Parathyroid adenoma (tissue), 2 donors: ENCODE measurements around the gene RPP21.

Experiments used
- H2AFZ ChIP-seq: fragments of 300-600 bp; sonication (generic); one replicate; pipeline ENCODE4 v1.7.0; 2017; ENCODE audit warnings: antibody characterized with exemption, mild to moderate bottlenecking
- H3K27ac ChIP-seq: fragments of 300-600 bp; sonication (generic); one replicate; pipeline ENCODE4 v1.7.0; 2017
- H3K27me3 ChIP-seq: fragments of 300-600 bp; sonication (generic); one replicate; pipeline ENCODE4 v1.7.0; 2017; ENCODE audit warnings: low read length; ENCODE audit not compliant: control insufficient read depth, insufficient read depth
- H3K36me3 ChIP-seq: fragments of 300-600 bp; sonication (generic); one replicate; pipeline ENCODE4 v1.7.0; 2017; ENCODE audit warnings: low read length; ENCODE audit not compliant: control insufficient read depth, insufficient read depth
- H3K4me1 ChIP-seq: fragments of 300-600 bp; sonication (generic); one replicate; pipeline ENCODE4 v1.7.0; 2017; ENCODE audit warnings: control low read depth
- H3K4me2 ChIP-seq: fragments of 300-600 bp; sonication (generic); one replicate; pipeline ENCODE4 v1.7.0; 2017; ENCODE audit warnings: low read length
- H3K4me3 ChIP-seq: fragments of 300-600 bp; sonication (generic); one replicate; pipeline ENCODE4 v1.7.0; 2017; ENCODE audit warnings: low read depth, low read length
- H3K79me2 ChIP-seq: fragments of 300-600 bp; sonication (generic); one replicate; pipeline ENCODE4 v1.7.0; 2017; ENCODE audit warnings: control low read depth
- H3K9ac ChIP-seq: fragments of 300-600 bp; sonication (generic); one replicate; pipeline ENCODE4 v1.7.0; 2017; ENCODE audit warnings: mild to moderate bottlenecking
- H3K9me3 ChIP-seq: fragments of 300-600 bp; sonication (generic); one replicate; pipeline ENCODE4 v1.7.0; 2017; ENCODE audit warnings: low read length; ENCODE audit not compliant: control insufficient read depth
- CTCF ChIP-seq: fragments of 300-600 bp; sonication (generic); IDR thresholded peaks from one replicate; pipeline ENCODE4 v1.7.0; 2017; ENCODE audit warnings: antibody characterized with exemption, mild to moderate bottlenecking
- donor health status: primary hyperparathyroidism.

The RPP21 gene

GRCh38 chr6:30319146-30319835, 25.7 kb upstream of the RPP21 start:
- Histone ChIP-seq H3K27me3 (no peaks in the 10 kb centered on the region), H2AFZ (no peak overlapping the region), H3K36me3 (no peaks in the 10 kb centered on the region), H3K4me3 (no peak overlapping the region), H3K27ac (no peak overlapping the region), H3K4me1 (peaks cover 2% of the 10 kb centered on the region), H3K79me2 (peaks cover 64% of the 10 kb centered on the region), H3K9ac (no peak overlapping the region), H3K4me2 (no peak overlapping the region), H3K9me3 (no peaks in the 10 kb centered on the region)
- TF ChIP-seq CTCF = no peak

- no peaks in the 10 kb centered on the region for H3K36me3 ChIP-seq
- H3K9me3 ChIP-seq = no peaks in the 10 kb centered on the region
- H2AFZ ChIP-seq = no peak overlapping the region
- H3K4me1 ChIP-seq = peaks cover 7% of the 10 kb centered on the region
- no peak overlapping the region for H3K4me2 ChIP-seq
- no peak overlapping the region for H3K27ac ChIP-seq
- no peak overlapping the region for H3K9ac ChIP-seq
- peaks cover 56% of the 10 kb centered on the region for H3K79me2 ChIP-seq
- no peaks in the 10 kb centered on the region for H3K27me3 ChIP-seq
- no peak for TF ChIP-seq CTCF
- no peak overlapping the region for H3K4me3 ChIP-seq
Measured at GRCh38 chr6:30321692-30322388, 23.1 kb upstream of the RPP21 start.

- Histone ChIP-seq H2AFZ (no peak overlapping the region), H3K4me3 (no peak overlapping the region), H3K79me2 (peaks cover 56% of the 10 kb centered on the region), H3K27me3 (no peaks in the 10 kb centered on the region), H3K36me3 (no peaks in the 10 kb centered on the region), H3K4me2 (no peak overlapping the region), H3K9ac (no peak overlapping the region), H3K4me1 (peaks cover 10% of the 10 kb centered on the region), H3K9me3 (no peaks in the 10 kb centered on the region), H3K27ac (no peak overlapping the region)
- no peak for TF ChIP-seq CTCF
Measured at GRCh38 chr6:30322527-30323501, 22.1 kb upstream of the RPP21 start.

- Histone ChIP-seq H2AFZ (no peak overlapping the region), H3K4me2 (no peak overlapping the region), H3K27me3 (no peaks in the 10 kb centered on the region), H3K9me3 (no peaks in the 10 kb centered on the region), H3K27ac (no peak overlapping the region), H3K9ac (no peak overlapping the region), H3K4me3 (no peak overlapping the region), H3K36me3 (no peaks in the 10 kb centered on the region), H3K4me1 (peaks cover 10% of the 10 kb centered on the region), H3K79me2 (peaks cover 47% of the 10 kb centered on the region)
- no peak for TF ChIP-seq CTCF
Measured at GRCh38 chr6:30323806-30324205, 21.1 kb upstream of the RPP21 start.
